ENCODE data around the gene STK39. TPM values are rescaled to one million over a fixed set of nuclear protein-coding genes. Genes with fewer than 3 reads are reported as not detected.

Gene STK39
- total RNA-seq, 2 donors from 2014 or later: 21.8 to 43.1 TPM

DNA sequence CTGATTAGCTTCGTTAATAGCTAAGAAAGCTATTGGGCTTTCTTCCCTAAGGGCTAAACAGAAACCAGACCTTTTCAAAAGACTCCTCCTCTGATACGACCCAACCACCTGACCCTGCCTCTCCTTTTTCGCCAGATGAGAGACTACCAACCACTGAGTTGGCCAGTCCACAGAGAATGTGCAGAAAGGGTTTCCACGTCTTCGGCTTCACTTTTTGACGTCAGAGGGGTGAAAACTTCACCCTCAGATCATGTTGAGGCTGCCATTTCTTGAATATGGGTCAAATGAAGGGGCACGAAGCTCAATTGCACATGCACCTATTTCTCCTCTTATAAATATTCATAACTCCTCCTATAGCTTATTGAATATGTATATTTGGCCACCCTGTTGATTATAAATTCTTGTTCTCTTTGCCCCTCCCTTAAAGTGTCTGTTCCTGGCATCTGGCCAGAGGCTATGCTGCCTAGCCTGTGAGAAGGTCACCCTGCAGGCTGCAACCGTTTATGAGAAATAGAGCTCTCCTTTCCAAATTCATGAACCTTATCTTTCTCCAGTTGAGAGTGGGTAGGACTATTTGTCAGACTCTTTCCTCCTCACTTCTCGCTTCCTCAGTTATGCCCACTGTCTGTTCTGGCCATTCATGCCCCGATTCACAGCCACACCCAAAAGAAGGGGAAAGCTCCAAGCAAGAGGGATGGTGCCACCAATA is 301.6 kb downstream of the STK39 start:
- no peak overlapping the region for H3K27ac Mint-ChIP-seq
- no peaks in the 10 kb centered on the region for H3K36me3 Mint-ChIP-seq
- no peak for DNase-seq (ENCODE audit: low spot score in 2 of 2)
- peaks cover 0 to 21% of the 10 kb centered on the region in 2 donors for H3K9me3 Mint-ChIP-seq
- no peak for ATAC-seq

DNA sequence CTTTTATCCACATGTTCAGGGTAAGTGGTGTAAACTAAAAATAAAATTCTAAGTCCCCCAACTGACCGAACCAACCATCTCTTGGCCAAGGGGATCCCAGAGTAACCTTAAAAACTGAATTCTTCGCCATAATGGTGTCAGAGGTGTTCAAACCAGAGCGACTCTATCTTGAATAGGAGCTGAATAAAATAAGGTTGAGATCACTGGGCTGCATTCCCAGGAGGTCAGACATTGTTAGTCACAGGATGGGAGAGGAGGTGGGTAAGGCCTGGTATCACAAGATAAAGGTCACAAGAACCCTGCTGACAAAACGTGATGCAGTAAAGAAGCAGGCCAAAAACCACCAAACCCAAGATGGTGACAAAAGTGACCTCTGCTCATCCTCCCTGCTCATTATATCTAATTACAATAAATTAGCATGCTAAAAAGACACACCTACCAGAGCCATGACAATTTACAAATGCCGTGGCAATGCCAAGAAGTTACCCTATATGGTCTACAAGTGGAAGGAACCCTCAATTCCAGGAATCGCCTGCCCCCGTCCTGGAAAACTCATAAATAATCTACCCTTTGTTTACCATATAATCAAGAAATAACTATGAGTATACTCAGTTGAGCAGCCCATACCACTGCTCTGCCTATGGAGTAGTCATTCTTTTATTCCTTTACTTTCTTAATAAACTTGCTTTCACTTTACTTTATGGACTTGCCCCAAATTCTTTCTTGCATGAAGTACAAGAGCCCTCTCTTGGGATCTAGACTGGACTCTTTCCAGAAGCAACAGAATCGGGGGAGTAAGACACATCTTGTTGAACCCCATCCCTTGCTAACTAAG is 302.4 kb downstream of the STK39 start:
- ATAC-seq (no peak), DNase-seq (ENCODE audit: low spot score in 2 of 2) (no peak)
- Mint-ChIP-seq H3K36me3 (no peaks in the 10 kb centered on the region), H3K9me3 (peaks cover 0 to 21% of the 10 kb centered on the region in 2 donors), H3K27ac (no peak overlapping the region)

DNA sequence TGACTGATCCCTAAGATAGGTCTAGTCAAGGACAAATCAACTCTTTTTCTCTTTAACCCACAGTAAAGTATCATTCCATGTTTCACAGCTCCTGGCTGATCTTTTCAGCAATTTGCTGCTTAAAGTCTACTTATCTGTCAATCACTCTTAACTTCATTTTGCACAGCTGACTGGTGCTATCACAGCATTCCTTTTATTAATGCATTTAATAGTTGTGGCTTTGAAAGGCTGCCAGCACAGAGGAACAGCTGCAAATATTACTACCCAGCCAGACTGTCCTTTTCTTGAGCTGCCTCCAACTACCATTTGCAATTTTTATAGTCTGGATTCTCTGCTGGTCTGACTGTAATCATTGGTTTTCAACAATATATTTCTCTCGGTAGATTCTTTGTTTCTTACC is 303.5 kb downstream of the STK39 start:
- no peak overlapping the region for H3K27ac Mint-ChIP-seq
- H3K36me3 Mint-ChIP-seq: no peaks in the 10 kb centered on the region
- no peak for ATAC-seq
- no peak for DNase-seq (ENCODE audit: low spot score in 2 of 2)
- peaks cover 0 to 18% of the 10 kb centered on the region in 2 donors for H3K9me3 Mint-ChIP-seq

GRCh38 chr2:167943368-167943767 is 304.0 kb downstream of the STK39 start:
- DNase-seq (ENCODE audit: low spot score in 2 of 2) (no peak), ATAC-seq (no peak)
- Mint-ChIP-seq H3K9me3 (peaks cover 0 to 13% of the 10 kb centered on the region in 2 donors), H3K36me3 (no peaks in the 10 kb centered on the region), H3K27ac (no peak overlapping the region)

- H3K27ac Mint-ChIP-seq: no peak overlapping the region
- H3K36me3 Mint-ChIP-seq: no peaks in the 10 kb centered on the region
- ATAC-seq: no peak
- no peak for DNase-seq (ENCODE audit: low spot score in 2 of 2)
- H3K9me3 Mint-ChIP-seq: peaks cover 0 to 8% of the 10 kb centered on the region in 2 donors
Measured at GRCh38 chr2:167942366-167943081, 304.9 kb downstream of the STK39 start.

DNA sequence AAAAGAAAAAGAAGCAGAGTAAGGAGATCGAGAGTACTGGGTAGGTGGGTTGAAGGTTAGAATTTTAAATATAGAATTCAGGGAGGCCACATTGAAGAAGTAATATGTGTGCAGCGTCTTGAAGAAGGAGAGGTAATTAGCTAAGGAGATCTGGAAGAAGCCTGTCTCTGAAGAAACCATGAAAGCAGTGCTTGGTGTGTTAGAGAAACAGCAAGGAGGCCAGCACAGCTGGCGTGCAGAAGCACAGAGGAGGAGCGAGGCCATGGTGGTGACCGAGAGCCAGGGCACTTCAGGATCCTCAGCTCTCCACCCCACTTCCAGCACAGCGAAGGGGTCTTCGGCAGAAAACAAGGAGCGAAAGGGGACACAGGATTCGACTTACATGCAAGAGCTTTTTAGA is 305.8 kb downstream of the STK39 start:
- DNase-seq (ENCODE audit: low spot score in 2 of 2): no peak
- no peaks in the 10 kb centered on the region for H3K36me3 Mint-ChIP-seq
- H3K9me3 Mint-ChIP-seq: peaks cover 0 to 8% of the 10 kb centered on the region in 2 donors

GRCh38 chr2:167940734-167941507 is 306.5 kb downstream of the STK39 start:
- ATAC-seq: no peak
- Mint-ChIP-seq H3K27ac (no peak overlapping the region), H3K9me3 (peaks cover 0 to 4% of the 10 kb centered on the region in 2 donors), H3K36me3 (no peaks in the 10 kb centered on the region)
- DNase-seq (ENCODE audit: low spot score in 2 of 2): no peak

More for the DNA sequence above, 305.8 kb downstream of the STK39 start:
- no peak overlapping the region for H3K27ac Mint-ChIP-seq
- no peak for ATAC-seq

- no peak overlapping the region for H3K27ac Mint-ChIP-seq
- DNase-seq (ENCODE audit: low spot score in 2 of 2) (no peak), ATAC-seq (no peak)
- H3K36me3 Mint-ChIP-seq: no peaks in the 10 kb centered on the region
- no peaks in the 10 kb centered on the region for H3K9me3 Mint-ChIP-seq
Measured at GRCh38 chr2:167940346-167940725, 307.1 kb downstream of the STK39 start.

DNA sequence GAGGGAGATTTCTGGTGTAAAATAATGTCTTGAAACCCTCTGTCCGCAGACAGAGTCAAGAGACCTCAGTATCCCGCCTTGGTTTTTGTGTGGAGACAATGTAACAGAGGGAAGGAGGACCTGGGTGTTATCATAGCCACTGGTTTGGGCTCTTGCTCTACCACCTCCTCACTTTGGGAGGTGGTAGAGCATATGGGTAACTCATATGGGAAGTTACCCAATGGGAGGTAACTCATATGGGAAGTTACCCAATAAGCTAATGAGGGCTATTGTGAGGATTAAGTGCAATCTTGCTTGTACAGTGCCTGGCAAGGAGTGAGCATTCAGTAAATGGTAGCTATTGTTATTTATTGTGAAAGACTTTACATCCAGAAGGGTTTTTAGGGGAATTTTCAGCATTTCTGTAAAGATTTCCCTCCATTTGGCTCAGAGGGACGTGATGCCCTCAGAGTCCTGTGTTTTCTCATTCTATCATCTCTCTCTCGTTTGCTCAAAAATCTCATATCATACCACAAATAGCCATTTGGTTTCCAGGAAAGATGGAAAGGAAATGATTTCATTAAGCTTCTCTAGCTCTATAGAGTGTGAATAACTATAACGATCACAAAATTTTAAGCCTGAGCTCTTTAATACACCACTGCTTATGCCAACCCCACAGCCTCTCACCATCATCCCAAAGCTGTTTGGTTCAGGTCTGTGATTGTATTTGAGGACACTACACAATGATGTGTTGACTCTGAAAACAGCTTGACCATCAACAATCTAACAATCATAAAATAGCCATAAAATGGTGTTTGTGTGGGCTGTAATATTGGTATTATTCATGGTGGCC is 307.7 kb downstream of the STK39 start:
- Mint-ChIP-seq H3K27ac (no peak overlapping the region), H3K36me3 (no peaks in the 10 kb centered on the region), H3K9me3 (no peaks in the 10 kb centered on the region)
- no peak for DNase-seq (ENCODE audit: low spot score in 2 of 2)
- ATAC-seq: no peak

DNA sequence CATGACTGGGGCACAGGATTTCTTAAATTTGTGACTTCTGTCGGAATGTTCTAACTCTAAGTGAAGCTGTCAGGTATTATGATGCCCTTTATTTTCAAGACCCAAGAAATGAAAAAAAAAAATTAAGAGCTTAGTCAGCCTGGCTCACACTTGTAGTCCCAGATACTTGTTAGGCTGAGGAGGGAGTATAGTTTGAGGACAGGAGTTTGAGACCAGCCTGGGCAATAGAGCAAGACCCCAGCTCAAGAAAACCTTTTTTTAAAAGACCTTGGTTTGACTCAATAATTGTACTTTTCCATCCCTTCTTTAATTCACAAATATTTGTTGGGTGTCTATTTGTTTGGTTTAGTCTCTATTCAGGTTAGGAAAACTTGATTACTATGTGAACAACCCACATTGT is 310.0 kb downstream of the STK39 start:
- Mint-ChIP-seq H3K36me3 (no peaks in the 10 kb centered on the region), H3K27ac (no peak overlapping the region), H3K9me3 (no peaks in the 10 kb centered on the region)
- DNase-seq (ENCODE audit: low spot score in 2 of 2) (no peak), ATAC-seq (no peak)

GRCh38 chr2:167935803-167936110 is 311.6 kb downstream of the STK39 start:
- Mint-ChIP-seq H3K36me3 (no peaks in the 10 kb centered on the region), H3K9me3 (no peaks in the 10 kb centered on the region), H3K27ac (no peak overlapping the region)
- DNase-seq (ENCODE audit: low spot score in 2 of 2): no peak
- ATAC-seq: no peak

GRCh38 chr2:167933097-167933814 is 314.1 kb downstream of the STK39 start:
- no peak for ATAC-seq
- no peaks in the 10 kb centered on the region for H3K36me3 Mint-ChIP-seq
- no peak for DNase-seq (ENCODE audit: low spot score in 2 of 2)
- no peaks in the 10 kb centered on the region for H3K9me3 Mint-ChIP-seq
- no peak overlapping the region for H3K27ac Mint-ChIP-seq

DNA sequence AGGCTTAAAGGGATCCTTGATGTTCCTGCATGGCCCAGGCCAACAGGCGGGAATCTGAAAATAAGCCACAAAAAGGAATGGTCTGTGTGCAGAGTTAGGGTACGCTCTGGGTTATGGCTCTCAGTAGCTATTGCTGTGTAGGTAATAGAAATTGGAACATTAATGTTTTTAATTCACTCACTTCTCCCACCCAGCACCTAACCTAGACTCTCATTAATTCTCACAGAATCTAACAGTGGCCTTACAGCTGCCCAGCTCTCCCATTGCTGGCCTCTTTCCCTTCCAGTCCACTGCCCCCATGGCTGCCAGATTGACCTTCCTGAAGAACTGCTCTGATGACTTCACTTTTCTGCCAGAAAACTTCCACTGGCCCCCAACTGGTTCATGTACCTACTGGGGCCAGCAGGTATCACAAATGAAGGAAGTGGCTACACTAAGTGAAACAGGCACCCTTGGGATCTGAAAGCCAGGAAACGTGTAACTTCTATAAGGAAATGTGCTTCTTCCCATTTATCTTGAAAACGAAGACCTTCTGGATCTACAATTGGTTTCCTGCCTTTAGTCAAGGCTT is 315.2 kb downstream of the STK39 start:
- DNase-seq (ENCODE audit: low spot score in 2 of 2): no peak
- Mint-ChIP-seq H3K9me3 (no peaks in the 10 kb centered on the region), H3K36me3 (no peaks in the 10 kb centered on the region), H3K27ac (no peak overlapping the region)
- no peak for ATAC-seq

- no peak overlapping the region for H3K27ac Mint-ChIP-seq
- H3K9me3 Mint-ChIP-seq: no peaks in the 10 kb centered on the region
Measured at GRCh38 chr2:167929484-167929883, 317.9 kb downstream of the STK39 start.

DNA sequence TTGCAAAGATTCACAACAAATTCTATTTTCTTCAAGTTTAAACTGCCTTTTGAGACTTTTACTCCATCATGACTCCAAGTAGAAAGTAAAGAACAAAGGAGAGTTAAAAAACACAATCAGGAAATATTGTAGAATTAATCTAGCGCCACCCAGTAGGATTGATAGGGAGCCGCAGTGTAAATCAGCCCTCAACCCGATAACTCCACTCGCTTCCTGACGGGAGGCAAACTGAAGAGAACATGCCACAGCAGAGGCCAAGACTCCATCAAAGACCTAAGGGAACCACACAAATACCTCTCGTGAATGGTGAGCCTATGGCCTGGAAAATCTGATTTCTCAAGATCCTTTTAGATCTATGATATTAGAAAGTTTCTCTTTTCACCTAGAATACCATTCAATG is 319.0 kb downstream of the STK39 start:
- ATAC-seq (no peak), DNase-seq (ENCODE audit: low spot score in 2 of 2) (no peak)
- H3K9me3 Mint-ChIP-seq: no peaks in the 10 kb centered on the region
- no peaks in the 10 kb centered on the region for H3K36me3 Mint-ChIP-seq
- H3K27ac Mint-ChIP-seq: no peak overlapping the region

More at GRCh38 chr2:167929484-167929883, 317.9 kb downstream of the STK39 start:
- H3K36me3 Mint-ChIP-seq: no peaks in the 10 kb centered on the region
- DNase-seq (ENCODE audit: low spot score in 2 of 2) (no peak), ATAC-seq (no peak)
